Thyroid gland (tissue), 4 donors: ENCODE measurements around the gene SLC9A5.

ENCODE experiments used
- POLR2A ChIP-seq, 2 donors: fragments of 450-650 bp; IDR thresholded peaks; one replicate each; pipeline ENCODE4 v1.6.1; 2017; ENCODE audit warnings: antibody characterized with exemption in 2 of 2, mild to moderate bottlenecking in 2 of 2, moderate library complexity in 1 of 2
- TF ChIP-seq, protein P1 (sequence below), 6 experiments: fragments of 200-600 bp in 3 of 6; fragments of 450-650 bp in 3 of 6; sonication (generic) in 3 of 6; IDR thresholded peaks; one replicate each; pipeline ENCODE4 v1.5.1; 2016 to 2019; ENCODE audit warnings: antibody characterized with exemption in 6 of 6, mild to moderate bottlenecking in 2 of 6, inconsistent platforms in 1 of 6, moderate library complexity in 1 of 6

DNA sequence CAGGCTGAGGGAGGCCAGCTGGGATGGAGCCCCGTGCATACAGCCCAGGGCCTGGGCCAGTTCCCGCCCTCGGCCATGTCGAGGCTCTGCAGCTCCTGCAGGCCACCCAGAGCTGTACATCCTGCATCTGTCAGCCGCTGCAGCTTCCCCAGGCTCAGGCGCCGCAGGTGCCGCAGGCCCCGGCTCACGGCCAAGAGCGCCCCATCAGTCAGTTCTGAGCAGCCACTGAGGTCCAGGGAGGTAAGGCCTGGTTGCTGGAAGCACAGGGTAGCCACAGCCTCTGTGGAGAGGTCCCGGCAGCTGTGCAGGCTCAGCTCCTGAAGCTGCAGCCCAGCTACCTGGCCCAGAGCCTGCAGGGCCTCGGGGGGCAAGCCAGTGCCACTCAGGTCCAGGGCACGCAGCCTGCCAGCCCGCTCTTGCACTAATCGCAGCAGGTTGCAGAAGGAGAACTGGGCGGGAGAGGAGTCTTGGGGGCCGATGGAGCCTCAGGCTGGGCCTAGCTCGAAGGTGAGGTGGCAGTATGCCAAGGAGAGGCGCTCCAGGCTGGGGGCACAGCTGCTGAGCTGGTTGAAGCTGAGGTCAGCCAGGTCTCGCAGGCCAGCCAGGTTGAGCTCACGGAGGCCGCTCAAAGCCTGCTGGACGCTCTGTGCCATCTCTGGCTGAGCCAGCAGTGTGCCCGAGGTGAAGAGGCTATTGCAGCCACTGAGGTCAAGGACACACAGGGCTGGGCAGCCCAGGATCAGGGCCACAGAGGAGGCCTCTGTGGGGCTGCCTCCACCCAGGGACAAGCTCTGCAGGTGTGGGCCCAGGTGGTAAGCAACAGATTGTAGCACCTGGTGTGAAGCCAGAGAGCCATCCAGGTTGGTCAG lies 38.5 kb upstream of the SLC9A5 start:
- TF ChIP-seq POLR2A (IDR thresholded peaks at IDR 0.05) = no peak
- TF ChIP-seq, protein P1, sequence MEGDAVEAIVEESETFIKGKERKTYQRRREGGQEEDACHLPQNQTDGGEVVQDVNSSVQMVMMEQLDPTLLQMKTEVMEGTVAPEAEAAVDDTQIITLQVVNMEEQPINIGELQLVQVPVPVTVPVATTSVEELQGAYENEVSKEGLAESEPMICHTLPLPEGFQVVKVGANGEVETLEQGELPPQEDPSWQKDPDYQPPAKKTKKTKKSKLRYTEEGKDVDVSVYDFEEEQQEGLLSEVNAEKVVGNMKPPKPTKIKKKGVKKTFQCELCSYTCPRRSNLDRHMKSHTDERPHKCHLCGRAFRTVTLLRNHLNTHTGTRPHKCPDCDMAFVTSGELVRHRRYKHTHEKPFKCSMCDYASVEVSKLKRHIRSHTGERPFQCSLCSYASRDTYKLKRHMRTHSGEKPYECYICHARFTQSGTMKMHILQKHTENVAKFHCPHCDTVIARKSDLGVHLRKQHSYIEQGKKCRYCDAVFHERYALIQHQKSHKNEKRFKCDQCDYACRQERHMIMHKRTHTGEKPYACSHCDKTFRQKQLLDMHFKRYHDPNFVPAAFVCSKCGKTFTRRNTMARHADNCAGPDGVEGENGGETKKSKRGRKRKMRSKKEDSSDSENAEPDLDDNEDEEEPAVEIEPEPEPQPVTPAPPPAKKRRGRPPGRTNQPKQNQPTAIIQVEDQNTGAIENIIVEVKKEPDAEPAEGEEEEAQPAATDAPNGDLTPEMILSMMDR (IDR thresholded peaks at IDR 0.05) = no peak
